Measurements from ENCODE around the gene ARID1A. TPM values are rescaled to one million over a fixed set of nuclear protein-coding genes. Genes with fewer than 3 reads are reported as not detected.
A peak's percentile ranks its signal among the peaks of the same experiment; 100 is the strongest.

ARID1A gene
- total RNA-seq, 1 donor from 2014 or later = 117 TPM

- H3K27ac Mint-ChIP-seq = no peak overlapping the region
- no peak for DNase-seq
Observed at GRCh38 chr1:26727476-26727875, 31.7 kb downstream of the ARID1A start.

DNA sequence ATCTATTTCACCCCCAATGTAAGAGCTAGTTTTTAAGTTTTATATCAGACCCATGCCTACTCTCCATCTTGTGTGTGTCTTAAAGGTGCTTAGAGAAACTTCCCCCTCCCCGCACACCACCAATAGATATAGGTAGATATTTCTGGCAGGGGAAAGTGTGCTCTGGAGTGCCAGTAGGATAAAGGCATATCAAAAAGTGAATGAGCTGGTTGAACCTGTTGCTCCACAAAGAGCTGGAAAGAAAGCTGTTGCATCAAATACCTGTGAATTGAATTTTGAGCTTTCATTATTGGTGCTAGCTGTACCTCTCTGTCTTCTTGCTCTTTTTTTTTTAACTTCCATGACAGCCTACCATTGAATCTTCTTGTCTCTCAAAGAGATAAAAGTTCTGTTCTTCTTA, 32.8 kb downstream of the ARID1A start:
- intact Hi-C loops (cut with micrococcal nuclease) = no loop called here
- no peak overlapping the region for H3K4me3 Mint-ChIP-seq

More at GRCh38 chr1:26727476-26727875, 31.7 kb downstream of the ARID1A start:
- no peaks in the 10 kb centered on the region for H3K9me3 Mint-ChIP-seq
- peaks cover 72% of the 10 kb centered on the region for H3K4me1 Mint-ChIP-seq
- intact Hi-C loops (cut with micrococcal nuclease) = no loop called here
- H3K27me3 Mint-ChIP-seq = no peaks in the 10 kb centered on the region
- H3K36me3 Mint-ChIP-seq (ENCODE audit: low read depth) = peaks cover 32% of the 10 kb centered on the region
- H3K4me3 Mint-ChIP-seq = no peak overlapping the region

DNA sequence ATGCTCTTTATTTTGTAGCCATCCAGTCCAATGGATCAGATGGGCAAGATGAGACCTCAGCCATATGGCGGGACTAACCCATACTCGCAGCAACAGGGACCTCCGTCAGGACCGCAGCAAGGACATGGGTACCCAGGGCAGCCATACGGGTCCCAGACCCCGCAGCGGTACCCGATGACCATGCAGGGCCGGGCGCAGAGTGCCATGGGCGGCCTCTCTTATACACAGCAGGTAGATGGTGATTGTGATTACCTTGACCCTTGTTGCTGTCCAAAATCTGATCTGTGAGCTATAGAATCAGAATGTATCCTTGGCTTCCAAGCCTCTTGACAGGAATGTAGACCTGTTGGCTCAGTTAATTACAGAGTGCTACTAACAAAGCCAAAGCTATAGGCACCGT, 33.8 kb downstream of the ARID1A start:
- DNase-seq = no peak
- peaks cover 71% of the 10 kb centered on the region for H3K4me1 Mint-ChIP-seq
- H3K27ac Mint-ChIP-seq = no peak overlapping the region
- H3K9me3 Mint-ChIP-seq = no peaks in the 10 kb centered on the region
- intact Hi-C loops (cut with micrococcal nuclease) = no loop called here
- no peaks in the 10 kb centered on the region for H3K27me3 Mint-ChIP-seq
- H3K36me3 Mint-ChIP-seq (ENCODE audit: low read depth) = peaks cover 48% of the 10 kb centered on the region
- no peak overlapping the region for H3K4me3 Mint-ChIP-seq

More for the DNA sequence above, 32.8 kb downstream of the ARID1A start:
- Mint-ChIP-seq H3K36me3 (ENCODE audit: low read depth) (peaks cover 39% of the 10 kb centered on the region), H3K9me3 (no peaks in the 10 kb centered on the region), H3K4me1 (peaks cover 71% of the 10 kb centered on the region), H3K27ac (peak overlapping the region; percentile 44), H3K27me3 (no peaks in the 10 kb centered on the region)
- DNase-seq = no peak

DNA sequence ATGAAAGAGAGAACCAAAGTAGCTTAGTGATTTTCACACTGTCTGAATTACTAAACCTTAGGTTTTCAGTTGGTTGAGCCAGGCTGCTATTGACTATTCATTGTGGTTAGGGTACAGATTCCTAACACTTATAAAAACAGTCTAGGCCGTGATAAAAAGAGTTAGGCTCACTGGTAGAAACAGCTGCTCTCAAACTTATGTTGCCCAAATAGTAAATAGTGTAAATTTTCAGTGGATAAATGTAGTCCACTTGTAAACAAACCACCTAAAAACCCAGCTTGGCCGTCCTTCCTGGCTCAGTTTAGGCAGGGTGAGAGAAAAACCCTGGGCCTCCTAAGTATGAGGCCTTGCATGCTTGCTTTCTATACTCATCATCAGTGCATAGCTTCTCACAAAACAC, 34.9 kb downstream of the ARID1A start:
- no peak for DNase-seq
- H3K27me3 Mint-ChIP-seq = no peaks in the 10 kb centered on the region
- H3K4me1 Mint-ChIP-seq = peaks cover 70% of the 10 kb centered on the region
- H3K36me3 Mint-ChIP-seq (ENCODE audit: low read depth) = peaks cover 55% of the 10 kb centered on the region
- H3K9me3 Mint-ChIP-seq = no peaks in the 10 kb centered on the region
- peak overlapping the region; percentile 58 for H3K27ac Mint-ChIP-seq
- H3K4me3 Mint-ChIP-seq = no peak overlapping the region
- intact Hi-C loops (cut with micrococcal nuclease) = no loop called here

- Mint-ChIP-seq H3K27me3 (no peaks in the 10 kb centered on the region), H3K27ac (peak overlapping the region; percentile 58), H3K9me3 (no peaks in the 10 kb centered on the region), H3K4me1 (peaks cover 68% of the 10 kb centered on the region), H3K4me3 (no peak overlapping the region), H3K36me3 (ENCODE audit: low read depth) (peaks cover 56% of the 10 kb centered on the region)
- no peak for DNase-seq
- intact Hi-C loops (cut with micrococcal nuclease) = no loop called here
Observed at GRCh38 chr1:26731233-26731902, 35.6 kb downstream of the ARID1A start.

GRCh38 chr1:26733392-26733791, 37.6 kb downstream of the ARID1A start:
- peak overlapping the region; percentile 22 for H3K4me3 Mint-ChIP-seq
- intact Hi-C loops (cut with micrococcal nuclease) = no loop called here
- H3K4me1 Mint-ChIP-seq = peaks cover 51% of the 10 kb centered on the region

GRCh38 chr1:26733982-26734381, 38.2 kb downstream of the ARID1A start:
- H3K27me3 Mint-ChIP-seq = no peaks in the 10 kb centered on the region
- peak overlapping the region; percentile 22 for H3K4me3 Mint-ChIP-seq
- peak; percentile 77 for DNase-seq
- no peaks in the 10 kb centered on the region for H3K9me3 Mint-ChIP-seq
- H3K36me3 Mint-ChIP-seq (ENCODE audit: low read depth) = peaks cover 64% of the 10 kb centered on the region
- H3K4me1 Mint-ChIP-seq = peaks cover 47% of the 10 kb centered on the region
- intact Hi-C loops (cut with micrococcal nuclease) = no loop called here
- H3K27ac Mint-ChIP-seq = peak overlapping the region; percentile 39

More at GRCh38 chr1:26733392-26733791, 37.6 kb downstream of the ARID1A start:
- Mint-ChIP-seq H3K27ac (peak overlapping the region; percentile 39), H3K27me3 (no peaks in the 10 kb centered on the region), H3K9me3 (no peaks in the 10 kb centered on the region), H3K36me3 (ENCODE audit: low read depth) (peaks cover 66% of the 10 kb centered on the region)
- no peak for DNase-seq

GRCh38 chr1:26734501-26735058, 38.8 kb downstream of the ARID1A start:
- H3K4me3 Mint-ChIP-seq = peak overlapping the region; percentile 22
- H3K4me1 Mint-ChIP-seq = peaks cover 50% of the 10 kb centered on the region
- no peaks in the 10 kb centered on the region for H3K9me3 Mint-ChIP-seq
- no peak overlapping the region for H3K27ac Mint-ChIP-seq
- H3K27me3 Mint-ChIP-seq = no peaks in the 10 kb centered on the region
- intact Hi-C loops (cut with micrococcal nuclease) = no loop called here
- H3K36me3 Mint-ChIP-seq (ENCODE audit: low read depth) = peaks cover 68% of the 10 kb centered on the region
- no peak for DNase-seq

DNA sequence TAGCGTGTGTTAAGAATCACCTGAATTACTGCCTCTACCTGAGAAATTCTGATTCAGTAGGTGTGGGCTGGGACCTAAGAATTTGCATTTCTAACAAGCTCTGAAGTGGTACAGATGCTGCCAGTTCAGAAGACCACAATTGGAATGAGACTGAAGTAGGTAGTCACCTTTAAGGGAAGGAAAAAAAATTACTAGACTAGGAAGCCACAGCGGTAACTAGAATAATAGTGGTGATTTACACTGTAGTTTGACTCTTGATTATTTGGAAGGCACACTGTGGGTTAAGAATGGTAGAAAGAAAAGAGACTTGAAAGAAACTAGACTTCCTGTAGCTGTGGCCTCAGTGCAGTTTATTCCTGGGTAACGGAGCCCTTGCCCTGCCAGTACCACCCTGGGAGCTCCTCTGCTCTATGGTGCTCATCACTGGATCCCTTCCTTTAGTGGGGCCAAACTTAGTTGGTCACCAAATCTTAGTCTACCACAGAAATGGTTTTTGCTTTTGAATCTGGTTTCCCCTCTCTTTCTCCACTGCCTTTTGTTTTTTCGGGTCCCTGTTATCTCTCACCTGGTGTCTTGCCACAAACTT, 43.6 kb downstream of the ARID1A start:
- peak; percentile 73 for DNase-seq
- Mint-ChIP-seq H3K9me3 (no peaks in the 10 kb centered on the region), H3K27me3 (no peaks in the 10 kb centered on the region), H3K36me3 (ENCODE audit: low read depth) (peaks cover 63% of the 10 kb centered on the region), H3K27ac (peak overlapping the region; percentile 81), H3K4me3 (peak overlapping the region; percentile 59), H3K4me1 (peaks cover 59% of the 10 kb centered on the region)
- intact Hi-C loops (cut with micrococcal nuclease) = no loop called here

DNA sequence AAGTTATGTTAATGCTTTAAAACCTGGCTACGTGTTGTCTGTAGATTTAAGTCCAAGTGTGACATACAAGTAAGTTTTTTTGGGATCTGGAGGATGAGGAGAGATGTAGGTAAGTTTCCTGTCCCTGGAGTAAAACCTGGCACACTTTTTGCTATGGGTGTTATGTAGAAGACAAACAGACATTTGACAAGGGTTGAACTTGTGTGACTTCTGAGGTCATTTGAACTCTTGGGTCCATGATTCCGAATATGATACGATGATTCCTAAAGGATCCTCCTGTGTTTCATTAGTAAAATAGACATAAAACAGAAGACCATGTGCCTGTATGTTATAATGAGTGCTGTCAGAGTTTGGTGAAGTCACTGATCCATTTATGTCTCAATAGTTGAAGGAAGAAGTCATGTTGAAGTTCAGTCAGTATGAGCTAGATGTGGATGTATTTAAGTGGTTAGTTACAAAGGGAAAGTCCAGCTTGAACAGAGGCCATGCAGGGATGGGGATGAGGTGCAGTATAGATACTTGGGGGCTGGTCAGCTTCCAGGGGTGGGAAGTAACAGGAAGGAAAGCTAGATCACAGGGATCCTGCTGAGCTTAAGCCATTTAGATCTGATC, 44.3 kb downstream of the ARID1A start:
- Mint-ChIP-seq H3K9me3 (no peaks in the 10 kb centered on the region), H3K27ac (peak overlapping the region; percentile 81), H3K36me3 (ENCODE audit: low read depth) (peaks cover 63% of the 10 kb centered on the region), H3K4me1 (peaks cover 62% of the 10 kb centered on the region), H3K4me3 (peak overlapping the region; percentile 3), H3K27me3 (no peaks in the 10 kb centered on the region)
- no peak for DNase-seq
- intact Hi-C loops (cut with micrococcal nuclease) = no loop called here

DNA sequence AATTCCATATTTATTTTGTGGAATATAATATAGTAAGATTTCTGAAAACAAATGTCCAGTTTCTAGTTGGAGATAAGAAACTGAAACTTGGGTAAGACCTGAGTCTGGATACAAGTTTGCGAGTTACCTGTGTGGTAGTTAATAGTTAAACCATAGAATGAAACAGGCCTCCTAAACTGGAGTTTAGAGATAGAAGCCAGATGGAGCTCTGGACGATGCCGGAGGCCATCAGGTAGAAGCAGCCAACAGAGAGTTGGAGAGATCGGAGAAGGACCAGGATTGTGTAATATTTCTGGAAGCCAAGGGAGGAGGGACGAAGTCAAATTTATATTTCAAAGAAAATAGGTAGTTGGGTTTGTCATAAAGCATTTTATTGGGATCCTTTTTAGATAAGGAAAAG, 45.1 kb downstream of the ARID1A start:
- Mint-ChIP-seq H3K27ac (peak overlapping the region; percentile 58), H3K4me1 (peaks cover 62% of the 10 kb centered on the region), H3K36me3 (ENCODE audit: low read depth) (peaks cover 56% of the 10 kb centered on the region), H3K4me3 (no peak overlapping the region), H3K9me3 (no peaks in the 10 kb centered on the region), H3K27me3 (no peaks in the 10 kb centered on the region)
- no peak for DNase-seq
- intact Hi-C loops (cut with micrococcal nuclease) = no loop called here

DNA sequence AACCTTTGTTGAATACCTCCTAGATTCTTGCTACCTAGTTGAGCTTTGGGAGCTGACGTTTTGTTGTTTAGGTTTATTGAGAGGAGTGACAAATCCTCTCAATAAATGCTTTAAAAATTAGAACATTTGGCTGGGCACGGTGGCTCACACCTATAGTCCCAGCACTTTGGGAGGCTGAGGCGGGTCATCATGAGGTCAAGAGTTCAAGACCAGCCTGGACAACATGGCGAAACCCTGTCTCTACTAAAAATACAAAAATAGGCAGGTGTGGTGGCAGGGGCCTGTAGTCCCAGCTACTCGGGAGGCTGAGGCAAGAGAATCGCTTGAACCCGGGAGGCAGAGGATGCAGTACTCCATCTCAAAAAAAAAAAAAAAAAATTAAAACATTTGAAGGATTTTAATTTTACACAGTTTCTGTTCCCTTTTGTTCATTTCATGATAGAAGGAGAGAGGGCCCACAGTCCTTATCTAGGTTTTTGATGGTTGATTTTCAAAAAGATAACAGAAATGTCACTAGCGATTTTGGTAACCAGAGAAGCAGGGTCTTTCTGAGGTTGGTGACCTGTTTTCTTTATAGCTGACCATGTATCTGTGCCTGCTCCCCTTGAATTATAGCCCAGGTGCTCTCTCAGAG, 47.7 kb downstream of the ARID1A start:
- H3K4me1 Mint-ChIP-seq = peaks cover 78% of the 10 kb centered on the region
- no peak for DNase-seq
- peaks cover 64% of the 10 kb centered on the region for H3K36me3 Mint-ChIP-seq (ENCODE audit: low read depth)
- H3K27ac Mint-ChIP-seq = peak overlapping the region; percentile 89
- intact Hi-C loops (cut with micrococcal nuclease) = loop anchor here (1.0 to 2.0 kb wide), 6 partner anchors 20 to 163 kb away; no protein-coding TSS in a partner anchor
- H3K9me3 Mint-ChIP-seq = no peaks in the 10 kb centered on the region
- no peaks in the 10 kb centered on the region for H3K27me3 Mint-ChIP-seq
- H3K4me3 Mint-ChIP-seq = peak overlapping the region; percentile 72

DNA sequence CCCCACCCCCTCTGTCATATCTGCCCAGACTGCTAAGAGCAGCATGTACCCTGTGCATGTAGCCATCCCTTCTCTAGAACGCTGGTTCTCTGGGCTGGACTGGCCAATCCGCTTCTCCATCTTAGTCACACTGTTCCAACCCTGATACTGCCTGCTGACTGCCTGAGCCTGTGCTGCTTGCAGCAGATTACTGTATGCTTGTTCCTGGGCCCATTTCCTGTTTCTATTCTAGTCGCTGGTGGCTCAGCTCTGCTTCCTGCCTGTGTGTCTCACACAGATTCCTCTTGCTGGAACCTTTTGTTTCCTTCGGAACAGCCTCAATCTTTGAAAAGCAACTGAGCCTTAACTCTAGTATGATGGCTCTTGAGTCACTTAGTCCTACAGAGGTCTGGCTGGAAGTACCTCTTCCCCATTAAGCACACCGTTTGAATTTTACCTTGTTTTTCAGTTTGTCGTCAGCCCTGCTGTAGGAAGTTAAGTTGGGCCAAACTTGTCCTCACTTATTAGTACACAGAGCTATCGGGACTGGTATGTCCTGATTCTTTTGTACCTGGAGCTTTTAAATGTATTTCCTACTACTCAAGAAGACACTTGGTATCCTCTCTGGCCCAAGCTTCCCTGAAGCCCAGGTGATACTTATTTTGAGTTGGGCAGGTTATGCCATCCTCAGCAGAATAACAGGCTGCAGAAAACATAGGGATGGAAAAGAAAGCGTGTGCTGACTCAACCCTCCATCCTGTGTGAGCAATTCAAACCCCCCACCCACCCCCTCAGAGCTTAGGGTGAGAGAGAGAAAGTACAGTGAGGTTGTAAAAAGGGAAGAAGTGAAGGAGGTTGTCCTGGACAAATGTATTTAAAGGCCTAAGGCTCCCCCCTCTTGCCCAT, 48.5 kb downstream of the ARID1A start:
- Mint-ChIP-seq H3K27ac (peak overlapping the region; percentile 89), H3K27me3 (no peaks in the 10 kb centered on the region), H3K9me3 (no peaks in the 10 kb centered on the region), H3K36me3 (ENCODE audit: low read depth) (peaks cover 66% of the 10 kb centered on the region), H3K4me1 (peaks cover 75% of the 10 kb centered on the region), H3K4me3 (peak overlapping the region; percentile 72)
- intact Hi-C loops (cut with micrococcal nuclease) = loop anchor here (1.0 to 2.0 kb wide), 6 partner anchors 21 to 164 kb away; no protein-coding TSS in a partner anchor
- peak; percentile 95 for DNase-seq

Measured in activated CD4-positive, alpha-beta T cell treated with anti-CD3 and anti-CD28 coated beads, Interleukin-2, amount 10 ng/mL, durations not matched to agents 24 days and 14 days (primary cell).